ENCODE results near the gene SLC6A16.
A peak's percentile ranks its signal among the peaks of the same experiment; 100 is the strongest.
"Not testable (repeated sequence)": the region's sequence is repeated elsewhere in the genome, so short reads cannot be mapped to it uniquely, and the experiment has no call there.

Gene SLC6A16

DNA sequence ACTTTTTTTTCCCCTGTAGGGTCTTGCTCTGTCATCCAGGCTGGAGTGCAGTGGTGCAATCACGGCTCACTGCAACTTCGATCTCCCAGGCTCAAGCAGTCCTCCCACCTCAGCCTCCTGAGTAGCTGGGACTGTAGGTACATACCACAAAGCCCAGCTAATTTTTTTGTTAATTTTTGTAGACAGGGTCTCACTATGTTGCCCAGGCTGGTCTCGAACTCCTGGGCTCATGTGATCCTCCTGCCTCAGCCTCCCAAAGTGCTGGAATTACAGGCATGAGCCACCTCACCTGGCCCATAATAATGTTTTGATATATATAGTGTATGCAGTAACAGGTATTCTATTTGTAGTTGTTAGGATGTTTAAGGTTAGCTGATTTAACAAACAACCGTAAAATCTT, 6.2 kb upstream of the SLC6A16 start:
- DNase-seq (ENCODE audit: low read depth): not testable (repeated sequence)

DNA sequence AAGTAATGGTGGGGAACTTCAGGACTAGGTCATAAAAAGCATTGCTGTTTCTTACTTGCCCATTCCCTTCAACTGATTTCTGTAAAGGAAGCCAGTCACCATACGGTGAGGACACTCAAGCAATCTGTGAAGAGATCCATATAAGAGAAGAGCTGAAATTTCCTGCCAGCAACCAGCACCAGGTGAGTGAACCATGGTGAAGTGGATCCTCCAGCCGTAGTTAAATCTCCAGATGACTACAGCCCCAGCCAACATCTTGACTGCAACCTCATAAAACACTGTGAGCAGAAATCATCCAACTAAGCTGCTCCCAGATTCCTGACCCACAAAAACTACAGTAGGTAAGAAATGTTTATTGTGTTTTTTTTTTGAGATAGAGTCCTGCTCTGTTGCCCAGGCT, 3.8 kb upstream of the SLC6A16 start:
- DNase-seq (ENCODE audit: low read depth): no peak

DNA sequence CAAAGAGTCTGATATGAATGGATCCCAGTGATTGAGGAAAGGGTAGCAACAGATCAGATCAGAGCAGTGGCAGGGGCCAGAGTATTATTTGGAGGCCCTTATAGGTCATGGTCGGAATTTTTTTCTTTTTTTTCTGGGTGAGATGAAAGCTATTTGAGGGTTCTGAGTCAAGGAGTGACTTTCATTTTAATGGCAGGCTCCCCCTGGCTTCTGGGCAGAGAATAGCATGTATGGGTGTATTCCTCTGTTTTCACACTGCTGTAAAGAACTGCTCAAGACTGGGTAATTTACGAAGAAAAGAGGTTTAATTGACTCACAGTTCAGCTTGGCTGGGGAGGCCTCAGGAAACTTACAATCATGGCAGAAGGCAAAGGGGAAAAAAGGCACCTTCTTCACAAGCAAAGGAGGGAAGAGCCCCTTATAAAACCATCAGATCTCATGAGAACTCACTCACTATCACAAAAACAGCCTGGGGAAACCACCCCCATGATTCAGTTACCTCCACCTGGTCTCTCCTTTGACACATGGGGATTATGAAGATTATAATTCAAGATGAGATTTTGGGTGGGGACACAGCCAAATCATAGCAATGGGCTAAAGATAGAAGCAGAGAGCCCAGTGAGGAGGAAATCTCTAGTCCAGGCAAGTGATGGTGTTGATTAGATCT, 3.0 kb upstream of the SLC6A16 start:
- DNase-seq (ENCODE audit: low read depth): peak; percentile 26

DNA sequence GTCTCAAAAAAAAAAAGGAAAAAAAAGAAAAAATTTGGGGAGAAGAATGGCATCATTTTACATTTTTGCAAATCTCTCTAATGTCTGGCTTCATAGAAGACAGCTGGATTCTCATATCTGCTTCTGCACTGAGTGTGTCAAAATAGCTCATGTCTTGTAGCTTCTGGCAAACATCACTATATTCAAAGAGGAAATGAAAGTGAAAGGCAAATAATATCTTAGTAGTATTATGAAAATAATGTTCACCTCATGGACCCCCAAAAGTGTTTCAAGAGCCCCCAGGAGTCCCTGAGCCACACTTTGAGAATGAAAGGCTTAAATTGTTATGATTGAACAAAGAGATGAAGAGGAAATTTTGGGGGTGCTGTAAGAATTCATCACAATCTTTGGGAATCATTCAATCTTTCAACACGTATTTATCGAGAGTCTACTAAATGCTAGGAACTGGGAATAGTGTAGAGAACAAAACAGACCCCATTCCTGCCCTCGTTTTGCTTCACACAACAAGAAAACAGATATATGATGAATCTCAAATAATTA, 1.2 kb upstream of the SLC6A16 start:
- DNase-seq (ENCODE audit: low read depth): no peak

DNA sequence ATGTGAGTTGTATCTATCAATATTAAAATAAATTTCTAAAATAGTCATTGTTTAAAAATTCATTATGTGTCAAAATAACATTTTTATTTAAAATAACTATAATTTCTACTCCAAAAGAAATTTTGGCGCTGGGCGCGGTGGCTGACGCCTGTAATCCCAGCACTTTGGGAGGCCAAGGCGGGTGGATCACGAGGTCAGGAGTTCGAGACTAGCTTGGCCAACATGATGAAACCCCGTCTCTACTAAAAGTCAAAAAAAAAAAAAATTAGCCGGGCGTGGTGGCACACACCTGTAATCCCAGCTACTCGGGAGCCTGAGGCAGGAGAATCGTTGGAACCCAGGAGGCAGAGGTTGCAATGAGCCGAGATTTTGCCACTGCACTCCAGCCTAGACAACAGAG, 765 bp upstream of the SLC6A16 start:
- DNase-seq (ENCODE audit: low read depth): not testable (repeated sequence)

DNA sequence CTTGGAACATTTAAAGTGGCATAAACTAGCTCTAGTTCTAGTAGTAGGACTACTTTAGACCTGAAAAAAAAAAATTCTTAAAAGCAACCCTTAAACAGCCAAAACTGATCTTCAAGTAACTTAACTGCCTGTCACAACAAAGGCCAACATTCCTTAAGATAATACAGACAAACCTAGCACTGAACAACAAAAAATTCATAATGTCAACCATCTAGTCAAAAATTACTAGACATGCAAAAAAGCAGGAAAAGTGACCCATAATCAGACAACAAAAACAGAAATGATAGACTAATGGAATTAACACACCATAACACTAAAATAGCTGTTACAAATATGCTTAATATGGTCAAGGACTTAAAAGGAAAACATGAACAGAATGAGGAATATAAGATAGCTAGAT, 6.7 kb downstream of the SLC6A16 start:
- no peak for DNase-seq (ENCODE audit: low read depth)

DNA sequence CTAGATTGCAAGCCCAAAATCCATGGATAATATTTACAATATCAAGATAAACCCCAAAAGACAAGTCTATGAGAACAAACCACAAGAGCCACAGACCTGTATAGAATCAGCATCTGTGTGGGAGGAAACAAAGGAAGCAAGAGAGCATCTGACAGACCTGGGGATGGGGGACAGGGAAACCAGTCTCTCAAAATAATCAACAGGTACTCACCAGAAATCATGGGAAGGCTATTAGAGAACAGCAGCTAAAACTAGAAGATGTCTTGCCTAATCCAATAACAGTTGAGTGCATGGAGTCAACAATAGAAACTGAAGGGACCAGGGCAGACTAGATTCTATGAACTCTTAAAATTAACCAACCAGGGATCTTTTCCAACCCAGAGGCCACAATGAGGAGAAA, 8.7 kb downstream of the SLC6A16 start:
- DNase-seq (ENCODE audit: low read depth): no peak

DNA sequence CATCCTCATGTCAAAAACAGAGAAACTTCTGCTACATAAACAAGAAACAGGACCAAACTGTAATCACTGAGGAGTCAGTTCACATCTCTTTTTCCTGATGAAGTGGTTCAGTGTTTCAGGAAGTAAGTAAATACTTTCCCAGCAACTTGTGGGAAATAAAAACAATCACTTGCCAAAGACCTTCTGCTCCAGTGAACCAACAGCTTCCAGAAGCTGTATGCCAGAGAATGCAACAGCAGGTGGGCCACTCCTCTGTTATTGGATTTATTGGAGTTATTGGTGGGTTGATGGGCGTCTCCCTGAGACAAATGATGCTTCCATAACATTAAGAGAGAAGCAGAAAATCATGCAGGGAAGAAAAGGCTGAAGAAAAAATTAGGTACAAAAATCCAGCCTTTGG, 9.9 kb downstream of the SLC6A16 start:
- DNase-seq (ENCODE audit: low read depth): no peak

DNA sequence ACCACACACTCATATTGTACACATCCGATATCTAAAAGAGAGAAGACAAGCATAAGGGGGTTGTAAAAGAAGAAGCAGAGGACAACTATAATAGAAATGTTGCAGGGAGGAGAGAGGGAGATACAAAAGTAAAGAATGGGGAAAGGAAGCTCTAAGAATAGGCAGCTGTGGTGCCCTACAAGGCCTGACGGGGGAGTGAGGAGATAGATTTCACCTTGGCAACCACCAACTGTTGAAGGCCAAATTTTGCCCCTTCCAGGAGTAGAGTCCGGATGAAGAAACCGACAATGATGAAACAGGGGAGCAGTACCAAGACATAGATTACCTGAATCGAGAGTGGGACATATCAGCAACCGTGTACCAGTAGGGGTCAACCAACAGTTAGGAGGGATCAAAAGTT, 15.9 kb downstream of the SLC6A16 start:
- no peak for DNase-seq (ENCODE audit: low read depth)

DNA sequence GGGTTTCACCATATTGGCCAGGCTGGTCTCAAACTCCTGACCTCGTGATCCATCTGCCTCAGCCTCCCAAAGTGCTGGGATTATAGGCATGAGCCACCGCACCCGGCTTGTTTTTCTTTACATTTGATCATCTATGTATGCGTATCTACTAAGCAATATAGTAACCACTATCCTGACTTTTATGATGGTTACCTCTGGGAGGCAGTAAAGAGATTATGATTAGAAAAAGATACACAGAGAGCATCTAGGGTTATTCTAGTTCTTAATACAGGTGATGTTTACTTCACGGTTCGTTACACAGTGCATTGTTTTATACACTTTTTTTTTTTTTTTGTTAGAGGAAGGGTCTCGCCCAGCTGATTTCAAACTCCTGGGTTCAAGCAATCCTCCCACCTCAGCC, 18.3 kb downstream of the SLC6A16 start:
- DNase-seq (ENCODE audit: low read depth): not testable (repeated sequence)

DNA sequence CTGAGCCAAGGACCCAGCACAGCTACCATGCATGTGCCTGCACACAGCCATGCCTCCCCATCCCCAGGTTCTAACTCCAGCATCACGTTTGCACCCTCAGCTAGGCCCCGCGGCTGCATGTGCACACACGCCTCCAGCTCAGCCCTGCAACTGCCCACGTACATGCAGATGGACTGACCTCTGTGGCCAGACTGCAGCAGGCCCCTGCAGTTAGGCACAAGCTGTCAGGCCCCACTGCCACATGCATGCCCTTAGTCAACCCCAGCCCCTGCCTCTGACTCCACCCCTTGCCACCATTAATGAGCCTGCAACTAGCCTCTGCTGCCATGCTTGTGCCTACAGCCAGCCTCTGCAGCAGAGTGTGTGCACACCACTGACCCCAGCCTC, 23.1 kb downstream of the SLC6A16 start:
- DNase-seq (ENCODE audit: low read depth): no peak

DNA sequence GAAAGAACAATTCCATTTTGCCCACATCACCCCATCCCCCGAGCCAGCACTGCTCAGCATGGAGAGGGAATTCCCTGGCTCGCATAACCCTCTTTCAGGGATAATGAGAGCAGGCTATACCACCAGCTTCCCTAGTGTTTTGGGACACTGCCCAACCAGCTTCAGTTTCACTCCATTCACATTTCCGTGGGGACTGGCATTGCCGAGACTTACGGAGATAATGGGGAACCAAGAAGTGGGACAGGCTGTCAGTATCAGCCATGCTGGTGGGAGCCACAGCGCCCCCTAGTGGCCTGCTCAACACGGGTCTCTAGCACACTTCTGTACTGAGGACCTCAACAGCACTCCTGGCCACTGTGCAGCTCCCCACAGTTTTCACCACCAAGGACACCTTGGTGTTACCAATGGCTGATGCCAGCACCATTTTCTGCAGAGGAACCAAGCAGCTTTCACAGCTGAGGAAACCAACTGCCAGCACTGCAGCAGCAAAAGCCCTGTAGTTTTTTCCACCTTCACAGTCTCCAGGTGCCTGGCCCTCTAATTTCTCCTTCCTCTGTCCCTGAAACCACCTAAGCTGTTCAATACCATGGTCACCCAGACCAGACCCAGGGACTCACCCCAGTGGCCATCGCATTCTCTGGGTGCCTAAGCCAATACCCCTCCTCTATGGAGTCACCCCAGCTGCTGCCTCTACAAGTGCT, 23.7 kb downstream of the SLC6A16 start:
- peak; percentile 63 for DNase-seq (ENCODE audit: low read depth)

DNA sequence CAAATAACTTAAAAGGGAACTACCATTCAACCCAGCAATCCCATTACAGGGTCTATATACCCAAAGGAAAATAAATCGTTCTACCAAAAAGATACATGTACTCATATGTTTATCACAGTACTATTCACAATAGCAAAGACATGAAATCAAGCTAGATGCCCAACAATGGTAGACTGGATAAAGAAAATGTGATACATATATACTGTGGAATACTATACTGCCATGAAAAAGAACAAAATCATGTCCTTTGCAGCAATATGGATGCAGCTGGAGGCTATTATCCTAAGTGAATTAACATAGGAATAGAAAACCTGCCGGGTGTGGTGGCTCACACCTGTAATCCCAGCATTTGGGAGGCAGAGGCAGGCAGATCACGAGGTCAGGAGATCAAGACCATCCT, 26.3 kb downstream of the SLC6A16 start:
- not testable (repeated sequence) for DNase-seq (ENCODE audit: low read depth)

DNA sequence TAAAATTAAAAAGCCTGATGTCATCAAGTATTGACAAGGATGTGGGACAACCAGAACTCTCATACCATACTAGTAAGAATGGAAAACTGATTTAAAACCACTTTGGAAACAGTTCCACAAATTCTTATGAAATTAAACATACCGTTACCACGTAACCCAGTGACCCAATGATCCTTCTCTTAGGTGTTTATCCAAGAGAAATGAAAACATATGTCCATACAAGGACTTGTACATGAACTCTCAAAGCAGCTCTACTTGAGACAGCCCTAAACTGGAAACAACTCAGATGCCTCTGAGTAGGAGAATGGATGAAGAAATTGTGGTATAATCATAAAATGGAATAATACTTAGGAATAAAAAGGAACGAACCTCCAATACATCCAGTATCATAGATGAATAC, 27.6 kb downstream of the SLC6A16 start:
- DNase-seq (ENCODE audit: low read depth): no peak

DNA sequence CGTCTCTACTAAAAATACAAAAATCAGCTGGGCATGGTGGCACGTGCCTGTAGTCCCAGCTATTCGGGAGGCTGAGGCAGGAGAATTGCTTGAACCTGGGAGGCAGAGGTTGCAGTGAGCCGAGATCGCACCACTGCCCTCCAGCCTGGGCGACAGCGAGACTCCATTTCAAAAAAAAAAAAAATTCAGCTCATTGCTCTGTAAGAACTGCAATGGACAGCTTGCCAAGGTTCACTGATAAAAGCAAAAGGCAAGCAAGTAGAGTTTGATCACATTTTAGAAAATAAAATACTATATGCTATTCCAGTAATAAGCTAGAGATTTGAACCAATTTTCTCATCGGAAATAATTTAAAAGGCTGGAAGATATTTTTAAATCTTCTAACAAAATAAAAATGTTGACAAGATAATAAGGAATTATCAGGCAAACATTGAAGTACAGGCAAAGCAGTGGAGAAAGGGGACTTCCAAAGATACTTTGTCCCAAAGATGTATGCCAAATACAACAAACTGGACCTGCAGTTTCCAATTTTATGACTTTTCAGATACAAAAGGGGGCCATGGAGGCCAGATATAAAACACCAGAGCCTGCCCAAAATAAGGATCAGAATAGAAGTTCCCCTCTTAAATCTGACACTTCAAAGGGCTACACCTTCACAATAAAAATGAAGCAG, 29.6 kb downstream of the SLC6A16 start:
- no peak for DNase-seq (ENCODE audit: low read depth)

DNA sequence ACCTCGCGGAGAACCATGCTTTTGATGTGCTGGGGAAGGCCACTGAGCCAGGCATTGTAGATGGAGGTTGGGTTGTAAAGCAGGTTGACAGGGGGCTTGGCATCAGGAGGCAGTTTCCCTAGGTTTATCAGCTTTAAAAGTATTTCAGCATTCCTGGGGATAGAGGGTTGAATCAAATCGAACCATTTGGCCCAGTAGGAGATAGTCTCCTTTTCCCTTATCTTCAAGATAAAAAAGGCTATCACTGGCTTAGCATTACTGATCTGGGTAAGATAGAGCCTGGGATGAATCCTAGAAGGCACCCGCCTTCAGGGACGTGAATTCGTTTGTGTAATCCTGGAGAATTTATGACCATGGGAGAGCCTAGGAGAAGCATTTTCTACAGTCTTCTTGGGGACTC, 30.6 kb downstream of the SLC6A16 start:
- no peak for DNase-seq (ENCODE audit: low read depth)

DNA sequence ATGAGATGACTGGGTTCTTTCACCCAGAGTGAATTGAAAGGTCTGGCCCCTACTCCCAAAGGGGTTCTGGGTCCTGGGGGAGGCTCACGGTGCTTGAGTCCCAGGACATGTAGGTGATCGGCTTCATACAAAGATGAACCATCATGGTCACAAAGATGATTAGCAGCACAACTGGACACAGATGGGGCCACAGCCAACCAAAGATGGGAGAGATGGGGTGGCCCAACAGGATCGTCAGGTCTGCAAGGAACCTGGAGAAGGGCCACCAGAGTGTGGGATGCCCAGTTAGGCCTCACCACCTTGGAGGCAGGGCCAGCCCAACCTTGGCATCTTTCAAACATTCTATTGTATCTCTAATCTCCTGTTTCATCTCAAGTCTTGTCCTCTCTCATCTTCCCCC, 34.5 kb downstream of the SLC6A16 start:
- DNase-seq (ENCODE audit: low read depth): no peak

DNA sequence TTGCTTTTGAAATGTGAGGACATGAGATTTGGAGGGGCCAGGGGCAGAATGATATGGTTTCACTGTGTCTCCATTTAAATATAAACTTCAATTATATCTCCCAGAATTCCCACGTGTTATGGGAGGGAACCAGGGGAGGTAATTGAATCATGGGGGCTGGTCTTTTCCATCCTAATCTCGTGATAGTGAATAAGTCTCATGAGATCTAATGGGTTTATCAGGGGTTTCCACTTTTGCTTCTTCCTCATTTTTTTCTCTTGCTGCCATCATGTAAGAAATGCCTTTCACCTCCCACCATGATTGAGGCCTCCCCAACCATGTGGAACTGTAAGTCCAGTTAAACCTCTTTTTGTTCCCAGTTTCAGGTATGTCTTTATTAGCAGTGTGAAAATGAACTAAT, 35.7 kb downstream of the SLC6A16 start:
- DNase-seq (ENCODE audit: low read depth): not testable (repeated sequence)

DNA sequence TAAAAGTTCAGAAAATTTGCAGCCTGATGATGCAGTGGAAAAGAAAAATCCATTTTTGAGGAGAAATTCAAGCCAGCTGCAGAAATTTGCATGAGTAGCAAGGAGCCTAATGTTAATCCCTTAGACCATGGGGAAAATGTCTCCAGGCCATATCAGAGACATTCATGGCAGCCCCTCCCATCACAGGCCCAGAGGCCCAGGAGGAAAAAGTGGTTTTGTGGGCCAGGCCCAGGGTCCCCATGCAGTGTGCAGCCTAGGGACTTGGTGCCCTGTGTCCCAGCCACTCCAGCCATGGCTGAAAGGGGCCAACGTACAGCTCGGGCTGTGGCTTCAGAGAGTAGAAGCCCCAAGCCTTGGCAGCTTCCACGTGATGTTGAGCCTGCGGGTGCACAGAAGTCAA, 36.8 kb downstream of the SLC6A16 start:
- DNase-seq (ENCODE audit: low read depth): not testable (repeated sequence)

DNA sequence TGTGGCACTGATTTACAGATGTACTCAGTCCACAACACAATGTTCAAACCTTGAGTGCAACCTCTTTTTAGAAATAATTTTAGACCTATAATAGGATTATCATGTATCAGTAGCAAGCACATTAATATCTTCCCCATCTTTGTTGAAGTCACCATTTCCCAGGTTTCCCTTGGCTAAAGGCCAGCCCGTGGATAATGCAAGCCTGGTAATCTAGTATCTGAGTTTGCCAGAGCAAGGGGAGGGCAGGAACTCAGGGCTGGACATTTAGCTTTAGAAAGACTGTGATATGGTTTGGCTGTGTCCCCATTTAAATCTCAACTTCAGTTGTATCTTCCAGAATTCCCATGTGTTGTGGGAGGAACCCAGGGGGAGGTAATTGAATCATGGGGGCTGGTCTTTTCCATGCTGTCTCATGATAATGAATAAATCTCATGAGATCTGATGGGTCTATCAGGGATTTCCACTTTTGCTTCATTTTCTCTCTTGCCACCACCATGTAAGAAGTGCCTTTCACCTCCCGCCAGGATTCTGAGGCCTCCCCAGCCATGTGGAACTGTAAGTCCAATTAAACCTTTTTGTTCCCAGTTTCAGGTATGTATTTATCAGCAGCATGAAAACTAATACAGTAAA, 37.7 kb downstream of the SLC6A16 start:
- no peak for DNase-seq (ENCODE audit: low read depth)

DNA sequence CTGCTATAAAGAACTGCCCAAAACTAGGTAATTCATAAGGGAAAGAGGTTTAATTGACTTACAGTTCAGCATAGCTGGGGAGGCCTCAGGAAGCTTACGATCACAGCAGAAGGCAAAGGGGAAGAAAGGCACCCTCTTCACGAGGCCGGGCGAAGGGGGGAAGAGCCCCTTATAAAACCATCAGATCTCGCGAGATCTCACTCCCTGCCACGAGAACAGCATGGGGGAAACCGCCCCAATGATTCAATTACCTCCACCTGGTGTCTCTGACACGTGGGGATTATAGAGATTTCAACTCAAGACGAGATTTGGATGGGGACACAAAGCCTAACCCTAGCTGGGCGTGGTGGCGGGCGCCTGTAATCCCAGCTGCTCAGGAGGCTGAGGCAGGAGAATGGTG, 42.8 kb downstream of the SLC6A16 start:
- DNase-seq (ENCODE audit: low read depth): no peak

DNA sequence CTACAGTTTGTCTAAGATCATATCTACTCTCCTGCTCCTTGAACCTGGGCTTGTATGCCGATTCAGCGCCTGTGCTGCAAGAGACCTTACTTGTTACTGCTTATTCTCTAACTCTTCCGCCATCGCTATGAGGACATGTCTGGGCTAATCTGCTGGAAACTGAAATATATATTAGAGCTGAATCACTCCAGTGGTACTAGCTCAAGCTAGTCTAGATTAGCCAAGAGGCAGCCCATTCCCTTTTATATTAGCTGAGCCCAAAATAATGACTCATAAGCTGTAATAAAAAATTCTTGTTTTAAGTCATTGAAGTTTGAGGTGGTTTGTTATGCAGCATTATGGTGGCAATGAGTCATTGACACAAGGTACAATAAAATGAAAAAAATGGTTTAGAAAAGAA, 52.8 kb downstream of the SLC6A16 start:
- no peak for DNase-seq (ENCODE audit: low read depth)
